Vagina (tissue), 2 donors: ENCODE measurements around the gene ATP11A.

Source experiments
- CTCF ChIP-seq, 3 experiments: fragments of 450-650 bp in 2 of 3; fragments of 200-600 bp in 1 of 3; sonication (generic) in 1 of 3; IDR thresholded peaks; one replicate each; pipeline ENCODE4 v1.5.1; 2017 to 2019; ENCODE audit warnings: antibody characterized with exemption in 3 of 3, mild to moderate bottlenecking in 2 of 3, moderate library complexity in 2 of 3
- POLR2A ChIP-seq, 2 donors: fragments of 450-650 bp; IDR thresholded peaks; one replicate each; pipeline ENCODE4 v1.6.1; 2017; ENCODE audit warnings: antibody characterized with exemption in 2 of 2, mild to moderate bottlenecking in 2 of 2, moderate library complexity in 2 of 2

- no peak for TF ChIP-seq CTCF (IDR thresholded peaks at IDR 0.05)
- no peak for TF ChIP-seq POLR2A (IDR thresholded peaks at IDR 0.05)
These were observed 120.8 kb downstream of the ATP11A start for GRCh38 chr13:112810608-112811007.
